Measurements from ENCODE around the gene MTF1.

The MTF1 gene

DNA sequence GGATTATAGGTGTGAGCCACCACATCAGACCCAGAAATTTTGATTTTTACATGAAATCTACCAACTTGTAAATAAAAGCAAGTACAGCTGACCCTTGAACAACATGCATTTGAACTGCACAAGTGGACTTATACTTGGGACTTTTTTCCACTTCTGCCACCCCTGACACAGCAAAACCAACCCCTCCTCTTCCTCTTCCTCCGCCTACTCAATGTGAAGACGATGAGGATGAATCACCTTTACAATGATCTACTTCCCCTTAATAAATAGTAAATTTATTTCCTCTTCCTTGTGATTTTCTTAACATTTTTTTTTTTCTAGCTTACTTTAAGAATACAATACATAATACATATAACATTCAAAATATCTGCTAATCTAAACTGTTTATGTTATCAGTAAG lies 33.9 kb downstream of the MTF1 start:
- no peak for DNase-seq

DNA sequence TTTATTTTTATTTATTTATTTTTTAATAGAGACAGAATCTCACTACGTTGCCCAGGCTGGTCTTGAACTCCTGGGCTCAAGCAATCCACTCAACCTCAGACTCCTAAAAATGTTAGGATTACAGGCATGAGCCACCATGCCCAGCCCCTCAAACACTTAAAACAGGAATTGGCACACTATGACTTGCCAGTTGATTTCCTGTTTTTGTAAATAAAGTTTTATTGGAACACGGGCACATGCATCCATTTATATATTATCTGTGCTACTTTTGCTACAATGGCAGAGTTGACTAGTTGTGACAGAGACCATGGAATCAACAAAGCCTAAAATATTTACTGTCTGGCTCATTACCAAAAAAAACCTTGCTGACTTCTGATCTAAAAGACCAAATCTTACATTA lies 35.4 kb downstream of the MTF1 start:
- no peak for DNase-seq

GRCh38 chr1:37822906-37823815 lies 36.2 kb downstream of the MTF1 start:
- no peak for DNase-seq

DNA sequence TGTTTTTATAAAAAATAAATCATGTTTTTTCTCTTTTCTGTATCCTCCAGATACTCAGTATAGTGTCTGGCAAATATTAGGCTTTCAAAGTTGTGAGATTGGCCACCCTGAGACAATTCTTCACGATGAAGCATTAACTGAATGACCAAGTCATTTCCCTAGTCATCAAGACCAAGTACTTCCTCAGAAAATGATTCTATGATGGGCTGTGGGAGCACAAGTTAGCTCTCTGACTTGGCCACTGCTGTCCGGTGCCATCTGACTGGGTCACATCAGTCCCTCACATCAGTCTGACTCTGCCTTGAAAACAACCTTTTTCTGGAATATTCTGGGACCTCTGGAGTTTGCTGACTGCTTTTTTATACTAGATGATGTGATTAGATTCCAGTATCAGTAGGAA lies 37.9 kb downstream of the MTF1 start:
- DNase-seq, result no peak

GRCh38 chr1:37817481-37817880 lies 41.9 kb downstream of the MTF1 start:
- no peak for DNase-seq

DNA sequence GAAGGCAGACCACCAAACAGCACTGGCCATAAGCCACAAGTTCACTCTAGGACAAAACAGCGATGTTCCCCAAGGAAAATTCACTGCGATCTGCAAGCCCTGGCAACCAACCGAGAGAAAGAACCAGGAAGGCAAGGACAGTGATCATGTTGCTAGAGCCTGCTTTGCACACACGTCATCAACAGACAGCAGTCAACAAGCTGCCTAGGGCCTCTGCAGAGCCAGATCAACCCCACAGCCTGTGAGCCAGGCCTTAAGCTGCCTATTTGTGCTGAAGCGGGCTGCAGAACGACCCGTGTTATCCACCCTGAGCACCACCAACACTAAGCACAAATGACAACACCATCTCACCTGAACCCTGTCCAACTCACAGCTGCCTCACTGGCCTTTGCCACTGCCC lies 45.1 kb downstream of the MTF1 start:
- DNase-seq, result no peak

DNA sequence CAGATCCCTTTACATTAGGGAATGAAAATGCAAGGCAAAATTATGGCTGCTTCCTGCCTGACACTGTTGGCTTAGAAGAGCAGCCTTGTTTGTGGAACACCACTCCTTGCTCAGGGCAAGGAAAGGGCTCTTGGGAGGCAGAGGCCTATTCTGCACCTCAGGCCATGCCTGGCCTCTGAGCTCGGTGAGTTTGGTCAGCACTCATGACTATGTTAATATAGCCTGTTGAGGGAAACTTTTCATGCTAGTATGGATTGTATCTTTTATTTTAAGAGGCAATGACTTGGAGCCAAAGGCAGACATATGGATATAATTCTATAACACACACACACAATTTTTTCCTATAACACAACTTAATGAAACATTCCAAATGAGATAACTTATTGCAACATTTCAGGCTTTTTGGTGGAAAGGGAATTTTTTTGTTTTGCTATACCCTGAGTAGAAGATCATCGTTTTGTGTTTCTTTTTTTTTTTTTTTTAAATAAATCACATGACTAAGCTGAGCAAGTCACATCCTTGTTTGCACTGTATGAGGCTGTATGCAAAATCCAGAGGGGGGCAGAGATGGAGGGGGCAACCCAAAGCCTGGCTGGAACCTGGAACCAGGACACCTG lies 45.8 kb downstream of the MTF1 start:
- no peak for DNase-seq

DNA sequence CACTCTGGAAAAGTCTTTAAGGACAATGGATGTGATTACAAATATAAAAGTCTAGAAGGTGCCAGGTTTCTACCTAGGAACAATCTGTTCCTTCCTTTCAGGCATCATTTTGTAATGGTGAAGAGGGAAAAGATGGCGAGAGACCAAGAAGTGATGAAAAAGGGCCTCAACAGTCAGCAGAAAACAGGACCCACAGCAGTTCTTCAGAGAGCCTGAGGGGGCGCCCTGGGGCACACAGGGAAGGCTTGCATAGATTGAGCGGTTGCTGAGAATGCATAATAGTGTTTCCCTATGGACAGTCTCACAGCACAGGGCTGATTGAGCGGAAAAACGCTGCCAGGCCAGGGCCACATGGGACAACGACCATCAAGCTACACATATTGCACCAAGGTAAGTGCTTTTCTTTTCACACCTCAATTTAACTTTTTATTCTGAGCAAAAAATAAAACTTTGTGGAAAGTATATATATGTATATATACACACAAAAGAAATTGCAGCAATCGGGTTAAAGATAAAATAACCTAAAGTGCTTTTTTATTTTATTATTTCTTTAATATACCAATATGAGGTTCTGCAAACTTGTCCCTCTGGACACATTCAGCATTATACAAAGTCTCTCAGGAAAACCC lies 48.3 kb downstream of the MTF1 start:
- peak; percentile 31 to 72 (median 49) for DNase-seq

DNA sequence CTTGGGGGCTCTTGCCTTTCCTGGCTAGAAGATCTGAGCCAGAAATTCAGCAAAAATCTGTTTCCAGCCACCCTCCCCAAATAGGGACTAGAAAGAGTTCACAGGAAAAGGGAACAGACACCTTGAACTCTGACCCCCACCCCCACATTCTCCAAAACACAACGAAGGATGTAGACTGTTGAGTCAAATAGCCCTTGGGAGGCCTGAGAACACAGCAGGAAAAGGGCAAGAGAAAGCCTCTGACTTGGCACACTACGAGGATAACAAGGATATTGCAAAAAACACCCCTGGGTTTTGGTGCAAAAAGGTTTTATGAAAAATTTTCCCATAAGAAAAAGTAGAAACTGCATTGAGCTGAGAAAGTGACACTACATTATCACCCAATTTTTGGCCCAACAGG lies 49.5 kb downstream of the MTF1 start:
- no peak for DNase-seq

GRCh38 chr1:37808369-37809319 lies 50.7 kb downstream of the MTF1 start:
- peak in 2 of 5 experiments; percentile 13 to 62 for DNase-seq

DNA sequence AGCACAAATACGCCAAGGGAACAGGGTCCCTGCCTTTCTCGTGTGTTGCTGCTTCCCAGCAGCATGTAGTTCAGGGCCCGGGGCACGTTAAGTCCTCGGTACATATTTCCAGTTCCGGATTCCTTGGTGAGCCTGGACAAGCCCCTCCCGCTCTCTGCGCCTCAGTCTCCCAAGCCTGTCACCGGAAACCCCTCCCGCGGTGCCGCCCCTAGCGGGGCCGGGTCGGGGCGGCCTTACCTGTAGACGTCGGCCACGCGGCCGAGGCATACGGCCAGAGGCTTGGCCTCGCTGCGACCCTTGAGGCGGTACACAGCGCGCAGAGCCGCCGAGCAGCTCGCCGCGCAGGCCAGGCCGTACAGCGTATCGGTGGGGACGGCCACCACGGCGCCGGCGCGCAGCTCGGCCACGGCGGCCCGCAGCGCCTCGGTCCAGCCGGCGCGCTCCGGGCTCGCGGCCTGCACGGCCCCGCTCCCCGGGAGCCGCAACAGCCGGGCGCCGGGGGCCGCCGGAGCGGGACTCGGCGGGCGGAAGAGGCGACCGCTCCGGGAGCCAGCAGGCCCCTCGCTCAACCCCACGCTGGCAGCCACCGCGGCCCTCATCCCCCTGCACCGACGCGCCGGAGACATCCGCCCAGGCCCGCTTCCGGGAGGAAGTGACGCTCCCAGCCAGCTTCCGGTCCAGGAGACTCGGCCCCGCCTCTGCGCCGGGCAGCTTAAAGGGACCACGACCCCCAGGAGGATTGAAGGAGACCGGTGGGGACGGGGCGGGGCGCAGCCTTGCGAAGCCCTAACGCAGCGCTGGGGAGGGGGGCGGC lies 51.6 kb downstream of the MTF1 start, which contains the start of the genes C1orf122 and YRDC:
Gene C1orf122 (plus strand): TSS at position 236 of the 814 bp plus-strand sequence. CDS start 615 bp downstream, outside the sequence.
Gene YRDC (minus strand): TSS at position 654 of the 814 bp plus-strand sequence. CDS start 28 bp downstream, at position 626.
- peak; percentile 81 to 95 (median 88) for DNase-seq

DNA sequence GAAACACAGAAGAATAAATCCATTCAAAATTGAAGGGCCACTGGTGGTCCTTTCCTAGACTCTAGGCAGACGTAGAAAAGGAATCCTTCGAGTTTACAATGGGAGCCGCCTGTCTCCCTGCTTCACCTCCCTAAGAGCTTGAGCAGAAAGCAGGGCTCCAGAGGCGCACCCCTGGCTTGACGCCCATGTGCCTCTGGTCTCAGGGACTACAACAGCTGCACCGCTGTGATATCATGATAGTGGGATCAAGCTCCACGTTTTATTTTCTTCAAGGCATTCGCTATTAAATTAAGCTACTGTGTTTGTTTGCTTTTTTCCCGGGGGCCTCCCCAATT lies 52.2 kb downstream of the MTF1 start:
- no peak for DNase-seq

- no peak for DNase-seq
Measured at GRCh38 chr1:37802439-37802838, 57.0 kb downstream of the MTF1 start.

DNA sequence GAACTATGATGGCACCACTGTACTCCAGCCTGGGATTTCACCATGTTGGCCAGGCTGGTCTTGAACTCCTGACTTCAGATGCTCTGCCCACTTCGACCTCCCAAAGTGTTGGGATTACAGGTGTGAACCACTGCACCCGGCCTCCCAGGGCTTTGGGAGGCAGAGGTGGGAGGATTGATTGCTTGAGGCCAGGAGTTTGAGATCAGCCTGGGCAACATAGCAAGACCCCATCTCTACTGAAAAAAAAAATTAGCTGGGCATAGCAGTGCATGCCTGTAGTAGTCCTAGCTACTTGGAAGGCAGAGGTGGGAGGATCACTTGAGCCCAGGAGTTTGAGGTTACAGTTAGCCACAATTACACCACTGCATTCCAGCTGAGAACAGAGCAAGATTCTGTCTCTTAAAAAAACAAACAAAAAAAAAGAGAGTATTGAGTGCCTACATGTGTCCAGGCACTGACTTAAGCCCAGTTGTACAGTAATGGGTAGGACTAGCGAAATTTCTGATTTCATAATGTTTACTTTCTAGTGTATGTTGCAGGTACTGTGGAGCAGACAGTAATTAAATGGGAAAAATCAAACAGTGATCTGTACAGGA lies 61.5 kb downstream of the MTF1 start:
- no peak for DNase-seq

- DNase-seq, result peak in 2 of 5 experiments; percentile 11 to 43
Measured at GRCh38 chr1:37795340-37796125, 63.9 kb downstream of the MTF1 start.

- DNase-seq, result no peak
Measured at GRCh38 chr1:37794372-37795339, 64.7 kb downstream of the MTF1 start.

- DNase-seq, result peak in 3 of 5 experiments; percentile 8 to 49 (median 12)
Measured at GRCh38 chr1:37793773-37794371, 65.5 kb downstream of the MTF1 start, which contains the start of gene MANEAL. TSS of gene MANEAL (plus strand) at chr1:37793847. CDS start at chr1:37794183, 336 bp downstream.

Data from T-helper 2 cell (primary cell).